Measurements from ENCODE around the gene SVIL. TPM values are rescaled to one million over a fixed set of nuclear protein-coding genes. Genes with fewer than 3 reads are reported as not detected.
"Not testable (repeated sequence)": the region's sequence is repeated elsewhere in the genome, so short reads cannot be mapped to it uniquely, and the experiment has no call there.

The SVIL gene
- total RNA-seq, 1 experiment from 2014 or later: 166 TPM

DNA sequence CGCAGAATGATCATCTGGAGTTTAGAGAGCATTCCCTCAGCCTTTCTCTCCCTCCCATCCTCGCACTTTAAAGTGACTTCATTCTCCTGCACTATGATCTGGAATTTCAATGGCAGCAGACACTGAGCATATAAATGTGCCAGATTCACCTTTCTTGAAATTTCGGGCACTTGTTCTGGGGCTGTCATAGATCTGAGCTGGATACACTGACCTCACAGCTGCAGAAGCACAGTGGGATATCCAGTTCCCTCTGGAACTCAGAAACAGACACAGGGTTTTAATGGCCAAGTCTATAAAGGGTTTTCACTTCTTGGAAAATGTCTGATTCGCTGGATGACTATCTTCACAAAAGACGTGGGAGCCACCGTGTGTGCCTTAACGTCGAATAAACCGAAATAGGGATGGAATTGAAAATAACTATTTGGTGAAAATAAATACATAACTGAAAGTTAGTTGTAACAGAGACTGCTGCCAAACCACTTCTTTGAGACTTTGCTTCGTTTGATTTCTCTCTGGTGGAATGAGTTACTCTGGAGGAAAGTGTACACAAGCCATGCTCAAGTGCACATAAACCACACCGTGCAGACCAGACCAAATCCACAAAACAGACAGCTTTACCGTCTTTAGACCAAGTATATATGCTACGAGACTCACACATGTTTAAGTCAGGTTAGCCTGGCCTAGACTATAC, 126.1 kb downstream of the SVIL start:
- H3K9me2 ChIP-seq (ENCODE audit: insufficient read depth): no peaks in the 10 kb centered on the region
- H3K4me3 ChIP-seq: no peak overlapping the region
- H2AFZ ChIP-seq: no peak overlapping the region
- H3F3A ChIP-seq (ENCODE audit: insufficient read depth, low read depth): no peaks in the 10 kb centered on the region; the same call in 1 of the 2 replicates
- POLR2A ChIA-PET (ENCODE audit: unreplicated experiment): interaction anchor here (0.7 kb wide), 1 partner anchor 881 kb away, joined by 3 read pairs; no protein-coding TSS in a partner anchor
- no peaks in the 10 kb centered on the region for H4K20me1 ChIP-seq (ENCODE audit: insufficient read depth)
- intact Hi-C loops (cut with micrococcal nuclease; ENCODE audit: unreplicated experiment): no loop called here
- CTCF ChIA-PET: no interaction called here
- H3K36me3 ChIP-seq (ENCODE audit: low read depth): 0 out of 2 replicates have a peak, but pooled peaks cover 3% of the 10 kb centered on the region
- no TSS peak for BruUV-seq (replicated peaks)
- no peaks in the 10 kb centered on the region for H3K79me2 ChIP-seq (ENCODE audit: low read depth)
- DNase-seq: no peak
- H3K4me1 ChIP-seq (replicated peaks; ENCODE audit: insufficient read depth): no peaks in the 10 kb centered on the region
- no peak overlapping the region for H3K27ac ChIP-seq
- H3K4me2 ChIP-seq: no peak overlapping the region
- H3K27me3 ChIP-seq (ENCODE audit: insufficient read depth, low read depth): no peaks in the 10 kb centered on the region
- TF ChIP-seq EZH2 (IDR thresholded peaks at IDR 0.05; ENCODE audit: low read depth): no peak
- TF ChIP-seq CTCF (conservative IDR thresholded peaks at IDR 0.05): no peak
- H3K9me3 ChIP-seq (ENCODE audit: insufficient read depth, low read depth): no peaks in the 10 kb centered on the region

DNA sequence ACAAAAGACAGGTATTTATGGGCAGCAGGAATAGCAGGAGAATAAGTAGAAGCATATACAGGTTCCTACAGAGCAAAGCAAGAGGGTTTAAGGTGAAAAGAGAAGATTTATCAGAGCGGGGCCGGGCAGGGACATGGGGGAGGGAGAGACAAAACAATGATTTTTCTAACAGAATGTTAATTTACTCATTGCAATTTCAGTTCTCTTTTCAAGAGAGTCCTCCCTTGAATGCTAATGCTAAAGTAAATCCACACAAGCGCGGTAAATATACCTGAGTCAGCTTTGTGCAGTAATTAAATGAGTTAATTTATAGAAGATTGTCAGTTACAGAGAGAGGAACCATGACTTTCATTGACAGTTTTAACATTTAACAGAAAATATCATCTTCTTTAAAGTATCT, 127.0 kb downstream of the SVIL start:
- BruUV-seq (replicated peaks); CTCF ChIA-PET; DNase-seq: not testable (repeated sequence)

DNA sequence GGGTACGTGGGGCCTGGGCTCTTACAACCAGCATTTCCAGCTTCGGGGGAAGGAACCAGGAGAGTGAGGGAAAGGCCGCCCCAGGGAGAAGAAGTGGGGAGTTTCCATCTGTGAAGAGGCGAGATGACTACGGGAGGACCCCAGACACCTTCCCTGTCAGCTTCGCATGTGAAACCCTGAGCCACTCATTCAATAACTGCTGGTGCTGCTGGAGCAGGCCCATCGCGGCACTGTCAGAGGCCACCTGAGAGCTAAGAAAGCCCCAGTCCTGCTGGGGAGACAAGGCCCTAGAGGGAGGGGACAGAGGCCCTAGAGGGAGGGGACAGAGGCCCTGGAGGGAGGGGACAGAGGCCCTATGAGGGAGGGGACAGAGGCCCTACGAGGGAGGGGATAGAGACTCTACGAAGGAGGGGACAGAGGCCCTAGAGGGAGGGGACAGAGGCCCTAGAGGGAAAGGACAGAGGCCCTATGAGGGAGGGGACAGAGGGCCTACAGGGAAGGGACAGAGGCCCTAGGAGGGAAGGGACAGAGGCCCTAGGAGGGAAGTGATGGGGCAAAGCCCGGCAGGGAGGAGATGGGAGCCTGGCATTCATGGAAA, 128.3 kb downstream of the SVIL start:
- DNase-seq; intact Hi-C loops (cut with micrococcal nuclease; ENCODE audit: unreplicated experiment); H3K4me2 ChIP-seq; H3K9me3 ChIP-seq (ENCODE audit: insufficient read depth, low read depth); H3K9me2 ChIP-seq (ENCODE audit: insufficient read depth); H3K79me2 ChIP-seq (ENCODE audit: low read depth); H3K4me3 ChIP-seq; BruUV-seq (replicated peaks); H4K20me1 ChIP-seq (ENCODE audit: insufficient read depth); H3K27ac ChIP-seq; CTCF ChIA-PET; H2AFZ ChIP-seq; H3K36me3 ChIP-seq (ENCODE audit: low read depth); H3K4me1 ChIP-seq (replicated peaks; ENCODE audit: insufficient read depth); POLR2A ChIA-PET (ENCODE audit: unreplicated experiment); H3K27me3 ChIP-seq (ENCODE audit: insufficient read depth, low read depth); H3F3A ChIP-seq (ENCODE audit: insufficient read depth, low read depth): not testable (repeated sequence)

More for the DNA sequence above, 127.0 kb downstream of the SVIL start:
- H3K4me1 ChIP-seq (replicated peaks; ENCODE audit: insufficient read depth); H3K4me3 ChIP-seq; H3K9me3 ChIP-seq (ENCODE audit: insufficient read depth, low read depth); POLR2A ChIA-PET (ENCODE audit: unreplicated experiment); H3K27ac ChIP-seq; intact Hi-C loops (cut with micrococcal nuclease; ENCODE audit: unreplicated experiment); H2AFZ ChIP-seq; H3K4me2 ChIP-seq; H3K36me3 ChIP-seq (ENCODE audit: low read depth); H3K79me2 ChIP-seq (ENCODE audit: low read depth); H3K9me2 ChIP-seq (ENCODE audit: insufficient read depth); H3K27me3 ChIP-seq (ENCODE audit: insufficient read depth, low read depth); H4K20me1 ChIP-seq (ENCODE audit: insufficient read depth); H3F3A ChIP-seq (ENCODE audit: insufficient read depth, low read depth): not testable (repeated sequence)

DNA sequence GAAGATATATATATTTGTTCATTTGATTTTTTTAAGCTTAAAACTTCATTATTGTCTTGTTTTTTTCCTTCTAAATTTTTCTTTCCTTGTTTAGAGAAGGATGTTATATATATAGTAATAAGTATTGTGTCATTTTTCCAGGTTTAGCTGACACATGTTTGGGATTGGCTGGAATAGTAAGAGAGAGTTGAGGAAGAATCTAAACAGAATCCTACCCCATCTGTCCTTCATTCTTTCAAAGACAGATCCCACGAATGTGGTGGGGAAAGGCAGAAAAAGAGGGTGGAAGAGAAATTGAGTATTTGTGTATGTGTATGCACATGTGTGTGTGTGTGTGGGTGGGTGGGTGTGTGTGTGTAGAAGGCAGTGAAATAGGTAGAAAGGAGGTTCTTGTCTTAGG, 132.4 kb downstream of the SVIL start:
- Histone ChIP-seq H3F3A (ENCODE audit: insufficient read depth, low read depth) (no peaks in the 10 kb centered on the region; the same call in 1 of the 2 replicates), H3K9me3 (ENCODE audit: insufficient read depth, low read depth) (no peaks in the 10 kb centered on the region), H3K79me2 (ENCODE audit: low read depth) (no peaks in the 10 kb centered on the region), H4K20me1 (ENCODE audit: insufficient read depth) (no peaks in the 10 kb centered on the region), H3K27ac (peak overlapping the region; percentile 61), H3K36me3 (ENCODE audit: low read depth) (peaks cover 6% of the 10 kb centered on the region; the same call in 1 of the 2 replicates), H2AFZ (no peak overlapping the region), H3K4me2 (no peak overlapping the region), H3K27me3 (ENCODE audit: insufficient read depth, low read depth) (no peaks in the 10 kb centered on the region), H3K4me1 (replicated peaks; ENCODE audit: insufficient read depth) (peaks cover 9% of the 10 kb centered on the region), H3K9me2 (ENCODE audit: insufficient read depth) (no peaks in the 10 kb centered on the region), H3K4me3 (no peak overlapping the region)
- intact Hi-C loops (cut with micrococcal nuclease; ENCODE audit: unreplicated experiment): no loop called here
- TF ChIP-seq CTCF (conservative IDR thresholded peaks at IDR 0.05) (no peak), EZH2 (IDR thresholded peaks at IDR 0.05; ENCODE audit: low read depth) (no peak)
- ChIA-PET POLR2A (ENCODE audit: unreplicated experiment) (no interaction called here), CTCF (no interaction called here)
- BruUV-seq (replicated peaks): no TSS peak
- no peak for DNase-seq
